Endothelial cell of umbilical vein (primary cell): ENCODE data around the gene PER1.

Experiments
- EZH2 ChIP-seq: IDR thresholded peaks from 2 replicates; pipeline ENCODE4 v1.6.1; 2012; ENCODE audit warnings: borderline replicate concordance, low read depth, mild to moderate bottlenecking, moderate library complexity, low read length, inconsistent platforms; ENCODE audit not compliant: severe bottlenecking
- POLR2A ChIP-seq: IDR thresholded peaks from 2 replicates; pipeline ENCODE4 v1.6.1; 2012; ENCODE audit warnings: low read depth, mild to moderate bottlenecking, control low read depth, low read length
- TF ChIP-seq, protein P1 (sequence below), 2 donors: IDR thresholded peaks; 1 replicate in 1 of 2; 2 replicates in 1 of 2; pipeline ENCODE4 v1.5.1; 2011; ENCODE audit warnings: low read length in 2 of 2, mild to moderate bottlenecking in 2 of 2, moderate library complexity in 2 of 2, control low read depth in 1 of 2, inconsistent platforms in 1 of 2, low read depth in 1 of 2; ENCODE audit not compliant: insufficient read depth in 1 of 2; ENCODE audit errors: extremely low read depth in 1 of 2

GRCh38 chr17:8121407-8121680 lies 30.9 kb downstream of the PER1 start:
- TF ChIP-seq, protein P1, sequence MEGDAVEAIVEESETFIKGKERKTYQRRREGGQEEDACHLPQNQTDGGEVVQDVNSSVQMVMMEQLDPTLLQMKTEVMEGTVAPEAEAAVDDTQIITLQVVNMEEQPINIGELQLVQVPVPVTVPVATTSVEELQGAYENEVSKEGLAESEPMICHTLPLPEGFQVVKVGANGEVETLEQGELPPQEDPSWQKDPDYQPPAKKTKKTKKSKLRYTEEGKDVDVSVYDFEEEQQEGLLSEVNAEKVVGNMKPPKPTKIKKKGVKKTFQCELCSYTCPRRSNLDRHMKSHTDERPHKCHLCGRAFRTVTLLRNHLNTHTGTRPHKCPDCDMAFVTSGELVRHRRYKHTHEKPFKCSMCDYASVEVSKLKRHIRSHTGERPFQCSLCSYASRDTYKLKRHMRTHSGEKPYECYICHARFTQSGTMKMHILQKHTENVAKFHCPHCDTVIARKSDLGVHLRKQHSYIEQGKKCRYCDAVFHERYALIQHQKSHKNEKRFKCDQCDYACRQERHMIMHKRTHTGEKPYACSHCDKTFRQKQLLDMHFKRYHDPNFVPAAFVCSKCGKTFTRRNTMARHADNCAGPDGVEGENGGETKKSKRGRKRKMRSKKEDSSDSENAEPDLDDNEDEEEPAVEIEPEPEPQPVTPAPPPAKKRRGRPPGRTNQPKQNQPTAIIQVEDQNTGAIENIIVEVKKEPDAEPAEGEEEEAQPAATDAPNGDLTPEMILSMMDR (IDR thresholded peaks at IDR 0.05; ENCODE audit: extremely low read depth in 1 of 2, insufficient read depth in 1 of 2, low read depth in 1 of 2, low read length in 2 of 2) = no peak
- TF ChIP-seq EZH2 = no peak
- no peak for TF ChIP-seq POLR2A
